ENCODE results near the gene KDM5A. TPM values are rescaled to one million over a fixed set of nuclear protein-coding genes. Genes with fewer than 3 reads are reported as not detected.

The KDM5A gene
- total RNA-seq, 1 experiment from 2014 or later, result 56.9 TPM

DNA sequence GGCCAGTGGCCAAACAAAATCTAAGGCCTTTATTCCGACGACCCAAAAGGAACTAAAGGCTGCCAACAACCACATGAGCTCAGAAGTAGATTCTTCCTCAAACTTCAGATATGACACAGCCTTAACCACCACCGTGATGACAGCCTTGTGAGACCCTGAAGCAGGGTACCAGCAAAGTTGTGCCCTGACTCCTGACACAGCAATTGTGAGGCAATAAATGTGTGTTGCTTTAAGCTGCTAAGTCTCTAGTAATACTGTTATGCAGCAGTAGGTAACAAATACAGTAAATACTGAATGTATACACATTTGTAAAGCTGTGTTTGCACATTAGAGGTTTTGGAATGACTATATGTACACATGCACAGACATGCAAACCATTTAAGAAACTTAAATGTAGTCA is 115.7 kb downstream of the KDM5A start:
- Histone ChIP-seq H2BK120ac (ENCODE audit: low read depth, low read length, poor library complexity, severe bottlenecking) (no peak overlapping the region), H3K27ac (ENCODE audit: insufficient read length, low read depth, low read length) (no peak overlapping the region), H2BK15ac (ENCODE audit: low read depth, low read length) (no peak overlapping the region), H3K18ac (ENCODE audit: insufficient read length, low read depth, low read length) (no peak overlapping the region), H3K79me2 (ENCODE audit: insufficient read depth, low read length) (no peaks in the 10 kb centered on the region), H2AK5ac (ENCODE audit: insufficient read length, low read length) (no peak overlapping the region), H4K91ac (ENCODE audit: insufficient read length, low read depth, low read length) (no peak overlapping the region), H3T11ph (ENCODE audit: low read length) (no peak overlapping the region), H3K27me3 (ENCODE audit: insufficient read depth, low read length) (no peaks in the 10 kb centered on the region), H3K79me1 (ENCODE audit: insufficient read depth, low read depth, low read length, poor library complexity, severe bottlenecking) (no peaks in the 10 kb centered on the region), H4K8ac (replicated peaks; ENCODE audit: insufficient read length, low read depth, low read length) (no peak overlapping the region), H3K56ac (ENCODE audit: insufficient read length, low read depth, low read length) (no peak overlapping the region), H2BK12ac (ENCODE audit: insufficient read length, low read depth, low read length) (no peak overlapping the region), H2BK5ac (ENCODE audit: insufficient read length, low read length) (no peak overlapping the region), H3K23me2 (ENCODE audit: insufficient read length, low read depth, low read length, poor library complexity, severe bottlenecking) (no peaks in the 10 kb centered on the region), H3K4ac (ENCODE audit: low read depth, low read length) (no peak overlapping the region), H3K9ac (ENCODE audit: extremely low read depth, insufficient read length, low read length) (no peak overlapping the region), H3K4me2 (ENCODE audit: insufficient read depth, insufficient read length, low read length) (no peak overlapping the region), H3K9me3 (ENCODE audit: control insufficient read depth, low read depth, low read length) (no peaks in the 10 kb centered on the region), H4K5ac (ENCODE audit: insufficient read length, low read depth, low read length) (no peak overlapping the region), H4K20me1 (ENCODE audit: control insufficient read depth, insufficient read depth, insufficient read length) (no peaks in the 10 kb centered on the region), H2BK20ac (ENCODE audit: low read depth, low read length, poor library complexity, severe bottlenecking) (no peak overlapping the region), H3K23ac (ENCODE audit: insufficient read length, low read depth, low read length) (no peak overlapping the region), H3K4me1 (ENCODE audit: insufficient read depth, low read length) (no peaks in the 10 kb centered on the region), H3K14ac (ENCODE audit: insufficient read depth, low read length) (no peak overlapping the region), H2AFZ (ENCODE audit: low read length) (no peak overlapping the region)
- Mint-ChIP-seq H3K27ac (no peak overlapping the region), H3K4me3 (no peak overlapping the region), H3K27me3 (ENCODE audit: low read depth) (peaks cover 4% of the 10 kb centered on the region; the same call in 1 of the 2 replicates), H3K36me3 (ENCODE audit: insufficient read depth in 1 of 3, low read depth in 3 of 3) (no peaks in the 10 kb centered on the region), H3K9me3 (peaks cover 0 to 3% of the 10 kb centered on the region in 2 experiments; a peak in 1 of 5 replicates), H3K4me1 (no peaks in the 10 kb centered on the region)
- no CpG with 5 or more reads among the region's 3 CpGs for WGBS (ENCODE audit: extremely low coverage, insufficient read length, low lambda C conversion rate)
- DNase-seq, result no peak
- TF ChIP-seq, protein P1, sequence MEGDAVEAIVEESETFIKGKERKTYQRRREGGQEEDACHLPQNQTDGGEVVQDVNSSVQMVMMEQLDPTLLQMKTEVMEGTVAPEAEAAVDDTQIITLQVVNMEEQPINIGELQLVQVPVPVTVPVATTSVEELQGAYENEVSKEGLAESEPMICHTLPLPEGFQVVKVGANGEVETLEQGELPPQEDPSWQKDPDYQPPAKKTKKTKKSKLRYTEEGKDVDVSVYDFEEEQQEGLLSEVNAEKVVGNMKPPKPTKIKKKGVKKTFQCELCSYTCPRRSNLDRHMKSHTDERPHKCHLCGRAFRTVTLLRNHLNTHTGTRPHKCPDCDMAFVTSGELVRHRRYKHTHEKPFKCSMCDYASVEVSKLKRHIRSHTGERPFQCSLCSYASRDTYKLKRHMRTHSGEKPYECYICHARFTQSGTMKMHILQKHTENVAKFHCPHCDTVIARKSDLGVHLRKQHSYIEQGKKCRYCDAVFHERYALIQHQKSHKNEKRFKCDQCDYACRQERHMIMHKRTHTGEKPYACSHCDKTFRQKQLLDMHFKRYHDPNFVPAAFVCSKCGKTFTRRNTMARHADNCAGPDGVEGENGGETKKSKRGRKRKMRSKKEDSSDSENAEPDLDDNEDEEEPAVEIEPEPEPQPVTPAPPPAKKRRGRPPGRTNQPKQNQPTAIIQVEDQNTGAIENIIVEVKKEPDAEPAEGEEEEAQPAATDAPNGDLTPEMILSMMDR (conservative IDR thresholded peaks at IDR 0.05), result no peak

Data from H9 (cell line).